CD4-positive, alpha-beta T cell treated with Interleukin-17A for 4 hours (primary cell): ENCODE data around the gene GRIA4.
"Not testable (repeated sequence)": the region's sequence is repeated elsewhere in the genome, so short reads cannot be mapped to it uniquely, and the experiment has no call there.

Experiments
- DNase-seq: peaks from one replicate; pipeline ENCODE4 v3.0.0-alpha.2; 2020; ENCODE audit warnings: mixed read lengths

GRIA4 gene

GRCh38 chr11:105867742-105868141, 257.9 kb downstream of the GRIA4 start:
- DNase-seq: no peak

GRCh38 chr11:105868762-105869285, 259.0 kb downstream of the GRIA4 start:
- DNase-seq: no peak

- no peak for DNase-seq
Measured at GRCh38 chr11:105870516-105871113, 260.7 kb downstream of the GRIA4 start.

- DNase-seq: no peak
Measured at GRCh38 chr11:105878510-105878909, 268.6 kb downstream of the GRIA4 start.

GRCh38 chr11:105878927-105879326, 269.1 kb downstream of the GRIA4 start:
- DNase-seq: not testable (repeated sequence)

- DNase-seq: no peak
Measured at GRCh38 chr11:105881027-105881426, 271.2 kb downstream of the GRIA4 start.

GRCh38 chr11:105884436-105884835, 274.6 kb downstream of the GRIA4 start:
- no peak for DNase-seq

- DNase-seq: no peak
Measured at GRCh38 chr11:105891685-105892084, 281.8 kb downstream of the GRIA4 start.

- no peak for DNase-seq
Measured at GRCh38 chr11:105897161-105897560, 287.3 kb downstream of the GRIA4 start.

- DNase-seq: no peak
Measured at GRCh38 chr11:105899772-105900171, 289.9 kb downstream of the GRIA4 start.

GRCh38 chr11:105900515-105901035, 290.7 kb downstream of the GRIA4 start:
- DNase-seq: no peak

GRCh38 chr11:105903113-105903512, 293.2 kb downstream of the GRIA4 start:
- DNase-seq: no peak

- no peak for DNase-seq
Measured at GRCh38 chr11:105906517-105906916, 296.6 kb downstream of the GRIA4 start.

GRCh38 chr11:105907319-105907718, 297.4 kb downstream of the GRIA4 start:
- no peak for DNase-seq

GRCh38 chr11:105910095-105910715, 300.3 kb downstream of the GRIA4 start:
- no peak for DNase-seq

GRCh38 chr11:105911454-105911853, 301.6 kb downstream of the GRIA4 start:
- DNase-seq: no peak

- DNase-seq: no peak
Measured at GRCh38 chr11:105912666-105913065, 302.8 kb downstream of the GRIA4 start.

GRCh38 chr11:105915021-105915420, 305.1 kb downstream of the GRIA4 start:
- no peak for DNase-seq

- no peak for DNase-seq
Measured at GRCh38 chr11:105918039-105918438, 308.2 kb downstream of the GRIA4 start.

- no peak for DNase-seq
Measured at GRCh38 chr11:105918600-105918999, 308.7 kb downstream of the GRIA4 start.

GRCh38 chr11:105923252-105923651, 313.4 kb downstream of the GRIA4 start:
- DNase-seq: no peak

- DNase-seq: no peak
Measured at GRCh38 chr11:105923807-105924206, 313.9 kb downstream of the GRIA4 start.

- no peak for DNase-seq
Measured at GRCh38 chr11:105929084-105929955, 319.4 kb downstream of the GRIA4 start.
